ENCODE results near the gene RHBDL3. TPM values are rescaled to one million over a fixed set of nuclear protein-coding genes. Genes with fewer than 3 reads are reported as not detected.

RHBDL3 gene
- total RNA-seq, 1 experiment from 2014 or later, result not detected

GRCh38 chr17:32331243-32332040, 65.8 kb downstream of the RHBDL3 start:
- H3K4me1 ChIP-seq (replicated peaks; ENCODE audit: insufficient read depth), result no peaks in the 10 kb centered on the region
- TF ChIP-seq CTCF (conservative IDR thresholded peaks at IDR 0.05) (no peak), EZH2 (IDR thresholded peaks at IDR 0.05; ENCODE audit: low read depth) (no peak)
- peaks cover 18% of the 10 kb centered on the region; the same call in 1 of the 2 replicates for H3K36me3 ChIP-seq (ENCODE audit: low read depth)
- ChIA-PET CTCF (no interaction called here), POLR2A (ENCODE audit: unreplicated experiment) (interaction anchor here (0.5 kb wide), 1 partner anchor 735 kb away, joined by 4 read pairs; no protein-coding TSS in a partner anchor)
- DNase-seq, result no peak
- no peak overlapping the region for H2AFZ ChIP-seq
- no TSS peak for BruUV-seq (replicated peaks)
- no peaks in the 10 kb centered on the region for H4K20me1 ChIP-seq (ENCODE audit: insufficient read depth)
- no peaks in the 10 kb centered on the region for H3K9me2 ChIP-seq (ENCODE audit: insufficient read depth)
- H3F3A ChIP-seq (ENCODE audit: insufficient read depth, low read depth), result no peaks in the 10 kb centered on the region
- H3K27ac ChIP-seq, result no peak overlapping the region
- intact Hi-C loops (cut with micrococcal nuclease; ENCODE audit: unreplicated experiment), result no loop called here
- H3K4me2 ChIP-seq, result no peak overlapping the region
- no peaks in the 10 kb centered on the region for H3K27me3 ChIP-seq (ENCODE audit: insufficient read depth, low read depth)
- H3K79me2 ChIP-seq (ENCODE audit: low read depth), result no peaks in the 10 kb centered on the region
- H3K4me3 ChIP-seq, result no peak overlapping the region
- H3K9me3 ChIP-seq (ENCODE audit: insufficient read depth, low read depth), result no peaks in the 10 kb centered on the region

- no peaks in the 10 kb centered on the region for H3F3A ChIP-seq (ENCODE audit: insufficient read depth, low read depth)
- no peak overlapping the region for H3K4me3 ChIP-seq
- CTCF ChIA-PET, result no interaction called here
- H2AFZ ChIP-seq, result no peak overlapping the region
- TF ChIP-seq EZH2 (IDR thresholded peaks at IDR 0.05; ENCODE audit: low read depth), result no peak
- H3K79me2 ChIP-seq (ENCODE audit: low read depth), result no peaks in the 10 kb centered on the region
- no peaks in the 10 kb centered on the region for H3K4me1 ChIP-seq (replicated peaks; ENCODE audit: insufficient read depth)
- peaks cover 23% of the 10 kb centered on the region; the same call in 1 of the 2 replicates for H3K36me3 ChIP-seq (ENCODE audit: low read depth)
- intact Hi-C loops (cut with micrococcal nuclease; ENCODE audit: unreplicated experiment), result no loop called here
- no peak overlapping the region for H3K4me2 ChIP-seq
- H4K20me1 ChIP-seq (ENCODE audit: insufficient read depth), result no peaks in the 10 kb centered on the region
- DNase-seq, result no peak
- POLR2A ChIA-PET (ENCODE audit: unreplicated experiment), result no interaction called here
- BruUV-seq (replicated peaks), result no TSS peak
- H3K27ac ChIP-seq, result no peak overlapping the region
- H3K27me3 ChIP-seq (ENCODE audit: insufficient read depth, low read depth), result no peaks in the 10 kb centered on the region
- H3K9me3 ChIP-seq (ENCODE audit: insufficient read depth, low read depth), result no peaks in the 10 kb centered on the region
- H3K9me2 ChIP-seq (ENCODE audit: insufficient read depth), result no peaks in the 10 kb centered on the region
These were observed 67.6 kb downstream of the RHBDL3 start for GRCh38 chr17:32333187-32333586.

- H3K4me2 ChIP-seq, result no peak overlapping the region
- no peak overlapping the region for H3K4me3 ChIP-seq
- peaks cover 25% of the 10 kb centered on the region; the same call in 1 of the 2 replicates for H3K36me3 ChIP-seq (ENCODE audit: low read depth)
These were observed 69.4 kb downstream of the RHBDL3 start for GRCh38 chr17:32335046-32335445.

More at GRCh38 chr17:32335046-32335445, 69.4 kb downstream of the RHBDL3 start:
- H3K4me1 ChIP-seq (replicated peaks; ENCODE audit: insufficient read depth), result no peaks in the 10 kb centered on the region
- no peaks in the 10 kb centered on the region for H3K9me2 ChIP-seq (ENCODE audit: insufficient read depth)
- H4K20me1 ChIP-seq (ENCODE audit: insufficient read depth), result no peaks in the 10 kb centered on the region
- no peak overlapping the region for H3K27ac ChIP-seq
- no peaks in the 10 kb centered on the region for H3K9me3 ChIP-seq (ENCODE audit: insufficient read depth, low read depth)
- H3K79me2 ChIP-seq (ENCODE audit: low read depth), result no peaks in the 10 kb centered on the region
- H3F3A ChIP-seq (ENCODE audit: insufficient read depth, low read depth), result 0 out of 2 replicates have a peak, but pooled peaks cover 3% of the 10 kb centered on the region
- no peak for DNase-seq
- intact Hi-C loops (cut with micrococcal nuclease; ENCODE audit: unreplicated experiment), result no loop called here
- TF ChIP-seq EZH2 (IDR thresholded peaks at IDR 0.05; ENCODE audit: low read depth) (no peak), CTCF (conservative IDR thresholded peaks at IDR 0.05) (no peak)
- H3K27me3 ChIP-seq (ENCODE audit: insufficient read depth, low read depth), result no peaks in the 10 kb centered on the region
- H2AFZ ChIP-seq, result no peak overlapping the region
- ChIA-PET CTCF (no interaction called here), POLR2A (ENCODE audit: unreplicated experiment) (interaction anchor here (0.6 kb wide), 1 partner anchor 15 kb away, joined by 3 read pairs; no protein-coding TSS in a partner anchor)
- BruUV-seq (replicated peaks), result no TSS peak

Measured in PC-9 (cell line).